ENCODE measurements around the gene CPT1B. TPM values are rescaled to one million over a fixed set of nuclear protein-coding genes. Genes with fewer than 3 reads are reported as not detected.

Gene CPT1B
- total and polyA plus RNA-seq, 2 experiments from 2014 or later, result 5.6 to 14.4 TPM

GRCh38 chr22:50597097-50597496, 18.9 kb upstream of the CPT1B start:
- Mint-ChIP-seq H3K4me3 (no peak overlapping the region; the same call in 2 of the 3 replicates), H3K27ac (no peak overlapping the region), H3K36me3 (ENCODE audit: low read depth) (peaks cover 3% of the 10 kb centered on the region; the same call in 1 of the 3 replicates), H3K27me3 (ENCODE audit: insufficient read depth, low read depth, poor library complexity) (peaks cover 29% of the 10 kb centered on the region), H3K4me1 (peaks cover 10% of the 10 kb centered on the region), H3K9me3 (0 out of 3 replicates have a peak, but pooled peaks cover 3% of the 10 kb centered on the region)
- TF ChIP-seq NANOG (IDR thresholded peaks at IDR 0.05; ENCODE audit: borderline replicate concordance) (no peak), STAT1 (IDR thresholded peaks at IDR 0.05; ENCODE audit: unreplicated experiment) (no peak), EZH2phosphoT487 (IDR thresholded peaks at IDR 0.05; ENCODE audit: unreplicated experiment) (no peak), EZH2 (IDR thresholded peaks at IDR 0.05; ENCODE audit: low read depth, unreplicated experiment) (no peak), CTCF (conservative IDR thresholded peaks at IDR 0.05; ENCODE audit: low read depth in 2 of 2) (no peak), REST (IDR thresholded peaks at IDR 0.05; ENCODE audit: unreplicated experiment) (no peak), JUNB (IDR thresholded peaks at IDR 0.05; ENCODE audit: unreplicated experiment) (no peak), ZNF462 (CRISPR knock-in tag; IDR thresholded peaks at IDR 0.05) (no peak), ETS1 (IDR thresholded peaks at IDR 0.05) (no peak), POLR2AphosphoS5 (IDR thresholded peaks at IDR 0.05; ENCODE audit: low read depth) (no peak), ZNF114 (CRISPR knock-in tag; IDR thresholded peaks at IDR 0.05) (no peak), ZNF331 (CRISPR knock-in tag; IDR thresholded peaks at IDR 0.05; ENCODE audit: low read depth) (no peak)
- no peaks in the 10 kb centered on the region for H3F3A ChIP-seq (replicated peaks; ENCODE audit: low read depth)
- peaks cover 52% of the 10 kb centered on the region for H3K27me3 ChIP-seq (ENCODE audit: insufficient read depth)
- H3K9me2 ChIP-seq (ENCODE audit: insufficient read depth), result no peaks in the 10 kb centered on the region
- H3K4me1 ChIP-seq (ENCODE audit: insufficient read depth), result no peaks in the 10 kb centered on the region; the same call in 1 of the 2 replicates
- ATAC-seq (no peak), DNase-seq (ENCODE audit: low spot score) (no peak)
- no peak overlapping the region for H2AFZ ChIP-seq
- H3K27ac ChIP-seq (ENCODE audit: low read depth), result no peak overlapping the region
- H4K20me1 ChIP-seq (replicated peaks; ENCODE audit: insufficient read depth), result no peaks in the 10 kb centered on the region; the same call in 1 of the 2 replicates
- no peak overlapping the region for H3K4me2 ChIP-seq
- H3K79me2 ChIP-seq (replicated peaks; ENCODE audit: insufficient read depth), result no peaks in the 10 kb centered on the region
- H3K4me3 ChIP-seq, result no peak overlapping the region
- no peaks in the 10 kb centered on the region for H3K36me3 ChIP-seq (ENCODE audit: insufficient read depth)

Measured in GM23338 (cell line).